ENCODE data around the gene RELT.

- TF ChIP-seq EZH2 (IDR thresholded peaks at IDR 0.05; ENCODE audit: insufficient read depth, low read length) (no peak), CTCF (IDR thresholded peaks at IDR 0.05; ENCODE audit: insufficient read depth, low read depth, low read length) (no peak)
Observed at GRCh38 chr11:73425108-73425507, 48.9 kb downstream of the RELT start.

All from astrocyte (in vitro differentiated cells and primary cell).